GM12873 (cell line): ENCODE results near the gene PPM1H.

Experiments used
- TF ChIP-seq, protein P1 (sequence below): IDR thresholded peaks from 2 replicates; pipeline ENCODE4 v1.5.1; 2012; ENCODE audit warnings: low read depth, mild to moderate bottlenecking, moderate library complexity, low read length, control low read depth; ENCODE audit not compliant: insufficient read depth; ENCODE audit errors: missing control alignments

PPM1H gene

DNA sequence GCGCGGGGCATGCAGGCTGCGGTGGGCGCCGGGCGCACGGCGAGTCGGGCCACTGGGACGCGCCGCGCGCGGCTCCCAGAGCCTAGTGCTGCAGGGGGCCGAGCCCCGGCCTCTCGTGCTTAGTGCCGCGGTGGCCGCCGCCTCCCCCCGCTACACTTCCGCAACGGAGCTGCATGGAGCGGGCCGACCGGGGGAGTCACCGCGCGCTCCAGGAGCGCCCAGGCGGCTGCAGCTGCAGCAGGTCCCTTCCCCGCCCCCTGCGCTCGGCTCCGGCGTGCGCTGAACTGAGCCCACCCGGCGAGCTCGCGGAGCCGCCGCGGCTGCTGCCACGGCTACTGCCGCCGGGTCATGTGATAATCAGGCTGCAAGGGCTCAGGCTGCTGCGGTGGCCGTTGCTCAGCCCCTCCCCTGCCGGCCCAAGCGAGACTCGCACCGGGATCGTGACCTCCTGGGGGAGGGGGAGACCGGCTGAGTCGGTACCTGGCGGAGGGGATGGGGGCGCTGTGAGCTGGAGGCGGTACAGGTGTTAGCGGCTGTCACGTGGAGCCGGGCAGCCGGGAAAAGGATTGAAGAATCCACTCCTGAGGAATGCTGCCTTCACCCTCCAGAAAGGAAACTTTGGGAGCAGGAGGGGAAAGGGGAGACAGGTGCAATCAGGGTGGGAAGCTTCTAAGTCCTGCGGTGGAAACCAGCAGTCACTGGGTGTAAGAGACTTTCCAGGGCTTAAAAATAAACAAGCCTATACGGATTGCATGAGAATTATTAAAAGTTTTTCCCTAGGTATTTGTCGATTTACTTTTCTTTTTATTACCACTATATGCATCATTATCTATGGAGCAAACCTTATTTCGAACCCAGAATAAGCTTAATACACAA, at the start of gene PPM1H:
Gene PPM1H (minus strand): TSS at position 352 of the 876 bp plus-strand sequence. CDS start 414 bp downstream, outside the sequence.
- TF ChIP-seq, protein P1, sequence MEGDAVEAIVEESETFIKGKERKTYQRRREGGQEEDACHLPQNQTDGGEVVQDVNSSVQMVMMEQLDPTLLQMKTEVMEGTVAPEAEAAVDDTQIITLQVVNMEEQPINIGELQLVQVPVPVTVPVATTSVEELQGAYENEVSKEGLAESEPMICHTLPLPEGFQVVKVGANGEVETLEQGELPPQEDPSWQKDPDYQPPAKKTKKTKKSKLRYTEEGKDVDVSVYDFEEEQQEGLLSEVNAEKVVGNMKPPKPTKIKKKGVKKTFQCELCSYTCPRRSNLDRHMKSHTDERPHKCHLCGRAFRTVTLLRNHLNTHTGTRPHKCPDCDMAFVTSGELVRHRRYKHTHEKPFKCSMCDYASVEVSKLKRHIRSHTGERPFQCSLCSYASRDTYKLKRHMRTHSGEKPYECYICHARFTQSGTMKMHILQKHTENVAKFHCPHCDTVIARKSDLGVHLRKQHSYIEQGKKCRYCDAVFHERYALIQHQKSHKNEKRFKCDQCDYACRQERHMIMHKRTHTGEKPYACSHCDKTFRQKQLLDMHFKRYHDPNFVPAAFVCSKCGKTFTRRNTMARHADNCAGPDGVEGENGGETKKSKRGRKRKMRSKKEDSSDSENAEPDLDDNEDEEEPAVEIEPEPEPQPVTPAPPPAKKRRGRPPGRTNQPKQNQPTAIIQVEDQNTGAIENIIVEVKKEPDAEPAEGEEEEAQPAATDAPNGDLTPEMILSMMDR = peak; percentile 44

GRCh38 chr12:62983594-62983993, 48.6 kb upstream of the PPM1H start:
- TF ChIP-seq, protein P1 = peak; percentile 33

DNA sequence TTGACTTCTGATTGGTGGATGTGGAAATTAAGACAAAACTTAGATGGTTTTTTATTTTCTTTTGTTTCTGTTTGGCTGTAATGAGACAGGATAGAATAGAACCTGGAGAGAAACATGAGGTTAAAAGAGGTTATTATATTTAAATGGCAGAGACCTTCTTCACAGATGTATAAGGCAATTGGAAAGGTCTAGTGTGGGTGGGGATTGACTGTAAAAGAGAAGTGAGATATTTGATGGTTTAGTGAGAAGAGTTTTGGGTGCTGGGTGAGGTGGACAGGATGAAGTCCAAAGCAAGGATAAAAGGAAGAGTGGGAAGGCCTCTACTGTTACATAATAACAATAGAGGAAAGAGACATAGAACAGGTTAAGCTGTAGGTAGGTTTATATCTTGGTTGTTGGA, 43.8 kb upstream of the PPM1H start:
- TF ChIP-seq, protein P1 = no peak

DNA sequence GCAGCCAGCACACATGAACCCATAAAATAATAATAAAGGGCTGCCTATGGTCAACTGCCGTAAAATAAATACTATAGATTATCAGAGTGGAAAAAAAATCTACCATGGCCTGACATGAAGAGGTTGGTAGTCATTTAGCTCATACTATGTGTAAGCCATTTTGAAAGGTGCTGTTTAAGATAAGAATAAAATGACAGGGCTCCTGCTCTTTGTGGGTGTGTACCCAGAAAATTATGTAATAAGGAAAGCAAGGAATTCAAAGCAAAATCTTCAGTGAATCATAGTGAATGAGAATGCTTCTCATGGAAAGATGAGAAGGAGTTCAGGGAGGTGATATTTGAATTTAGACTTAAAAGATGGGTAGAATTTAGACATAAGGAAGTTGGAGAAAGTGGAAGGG, 42.9 kb upstream of the PPM1H start:
- TF ChIP-seq, protein P1 = no peak

DNA sequence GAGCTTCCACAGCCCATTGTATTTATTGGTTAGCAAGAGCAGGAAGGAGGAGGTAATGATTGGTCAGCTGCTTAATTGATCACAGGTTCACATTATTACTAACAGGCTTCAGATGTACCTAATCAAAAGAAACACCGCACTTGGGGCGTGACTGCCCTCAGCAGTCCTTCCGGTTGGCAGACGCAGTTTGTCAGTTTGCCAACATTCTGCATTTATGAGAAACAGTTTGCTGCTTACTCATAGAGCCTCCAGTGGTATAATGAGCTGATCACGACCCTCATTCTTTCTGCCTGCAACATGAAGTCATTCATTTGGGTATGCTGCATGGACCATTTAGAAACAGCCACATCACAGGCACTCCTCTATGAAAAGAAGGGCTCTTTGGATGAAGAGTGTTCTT, 42.5 kb upstream of the PPM1H start:
- TF ChIP-seq, protein P1 = no peak

- TF ChIP-seq, protein P1 = no peak
Measured at GRCh38 chr12:62976110-62976662, 41.2 kb upstream of the PPM1H start.

DNA sequence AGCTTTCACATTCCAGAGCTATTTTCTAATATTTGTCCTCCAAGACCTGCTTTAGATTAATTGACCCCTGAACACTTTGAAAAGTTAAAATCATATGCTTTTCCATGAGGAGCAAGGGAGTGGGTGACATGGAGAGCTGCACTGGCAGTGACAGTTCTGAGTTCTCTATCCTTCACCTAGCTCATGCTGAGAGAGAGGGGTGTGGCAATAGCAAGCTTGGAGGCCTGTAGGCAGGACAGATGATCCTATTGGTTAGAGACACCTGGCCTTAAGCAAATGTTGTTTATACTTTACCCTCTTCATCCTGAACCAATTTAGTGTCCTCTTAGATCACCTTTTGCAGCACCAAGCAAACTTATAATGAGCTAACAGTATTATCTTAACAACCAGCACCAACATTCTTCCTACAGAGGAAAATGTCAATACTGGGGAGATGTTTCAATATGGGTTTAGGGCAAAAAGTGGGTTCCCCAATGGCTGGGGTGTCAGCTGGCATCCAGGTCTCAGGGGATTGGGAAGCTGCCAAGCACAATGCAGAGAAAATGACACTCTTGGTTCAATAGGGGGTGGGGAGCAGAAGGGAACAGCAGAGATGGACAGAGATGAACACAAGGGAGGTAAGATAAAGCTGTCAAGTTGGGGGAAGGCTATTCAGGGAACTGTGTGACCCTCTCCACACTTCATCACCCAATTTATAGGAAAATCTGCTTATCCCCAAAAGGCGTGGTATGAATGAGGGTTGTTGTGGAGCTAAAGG, 37.0 kb upstream of the PPM1H start:
- TF ChIP-seq, protein P1 = no peak
